GM21381 (cell line): Measurements from ENCODE around the gene RIC8B.
"Not testable (repeated sequence)": the region's sequence is repeated elsewhere in the genome, so short reads cannot be mapped to it uniquely, and the experiment has no call there.

ENCODE experiments used
- ATAC-seq: cut with Tn5 transposase; IDR thresholded peaks from one replicate; pipeline ENCODE4 v1.9.1; 2021; ENCODE audit warnings: mild to moderate bottlenecking, moderate library complexity; ENCODE audit not compliant: unreplicated experiment

RIC8B gene

GRCh38 chr12:106774005-106774807 lies at the start of gene RIC8B:
TSS of gene RIC8B (plus strand) at chr12:106774682. CDS start at chr12:106774746, 64 bp downstream.
- peak; percentile 84 for ATAC-seq

DNA sequence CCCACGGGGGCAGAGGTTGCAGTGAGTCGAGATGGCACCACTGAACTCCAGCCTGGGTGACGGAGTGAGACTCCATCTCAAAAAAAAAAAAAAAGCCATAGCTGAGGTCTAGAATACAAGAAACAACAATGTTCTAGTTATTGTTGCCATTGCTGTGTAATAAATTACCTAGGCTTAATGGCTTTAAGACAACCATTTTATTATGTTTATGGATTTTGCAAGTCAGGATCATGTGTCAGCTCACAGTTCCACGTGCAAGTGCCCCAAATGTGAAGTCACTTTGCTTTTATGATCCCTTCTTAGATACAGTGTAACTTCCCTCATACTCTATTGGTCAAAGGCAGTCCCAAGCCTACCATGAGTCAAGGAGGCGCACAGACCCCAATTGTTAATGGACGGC lies 49.5 kb upstream of the RIC8B start:
- ATAC-seq = no peak

GRCh38 chr12:106726603-106727202 lies 47.8 kb upstream of the RIC8B start:
- not testable (repeated sequence) for ATAC-seq

- ATAC-seq = no peak
Observed at GRCh38 chr12:106729611-106730010, 44.9 kb upstream of the RIC8B start.

GRCh38 chr12:106732890-106733289 lies 41.6 kb upstream of the RIC8B start:
- ATAC-seq = no peak

DNA sequence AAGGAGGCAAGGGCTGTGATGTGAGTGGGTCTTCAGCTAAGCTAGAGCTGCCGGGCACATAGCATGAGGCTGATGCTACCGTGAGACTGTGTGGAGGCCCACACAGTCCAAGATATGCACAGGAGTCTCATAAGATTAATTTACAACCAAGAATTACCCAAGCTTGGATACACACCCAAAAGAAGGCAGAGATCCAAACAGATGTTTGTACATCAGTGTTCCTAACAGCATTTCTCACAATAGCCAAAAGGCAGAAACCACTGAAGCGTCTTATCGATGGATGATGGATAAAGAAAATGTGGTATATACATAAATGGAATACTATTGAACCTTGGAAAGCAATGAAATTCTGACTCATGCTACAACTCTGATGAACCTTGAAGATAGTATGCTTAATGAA lies 40.8 kb upstream of the RIC8B start:
- no peak for ATAC-seq

GRCh38 chr12:106736051-106736957 lies 38.2 kb upstream of the RIC8B start:
- no peak for ATAC-seq

GRCh38 chr12:106739318-106739717 lies 35.2 kb upstream of the RIC8B start:
- ATAC-seq = no peak

DNA sequence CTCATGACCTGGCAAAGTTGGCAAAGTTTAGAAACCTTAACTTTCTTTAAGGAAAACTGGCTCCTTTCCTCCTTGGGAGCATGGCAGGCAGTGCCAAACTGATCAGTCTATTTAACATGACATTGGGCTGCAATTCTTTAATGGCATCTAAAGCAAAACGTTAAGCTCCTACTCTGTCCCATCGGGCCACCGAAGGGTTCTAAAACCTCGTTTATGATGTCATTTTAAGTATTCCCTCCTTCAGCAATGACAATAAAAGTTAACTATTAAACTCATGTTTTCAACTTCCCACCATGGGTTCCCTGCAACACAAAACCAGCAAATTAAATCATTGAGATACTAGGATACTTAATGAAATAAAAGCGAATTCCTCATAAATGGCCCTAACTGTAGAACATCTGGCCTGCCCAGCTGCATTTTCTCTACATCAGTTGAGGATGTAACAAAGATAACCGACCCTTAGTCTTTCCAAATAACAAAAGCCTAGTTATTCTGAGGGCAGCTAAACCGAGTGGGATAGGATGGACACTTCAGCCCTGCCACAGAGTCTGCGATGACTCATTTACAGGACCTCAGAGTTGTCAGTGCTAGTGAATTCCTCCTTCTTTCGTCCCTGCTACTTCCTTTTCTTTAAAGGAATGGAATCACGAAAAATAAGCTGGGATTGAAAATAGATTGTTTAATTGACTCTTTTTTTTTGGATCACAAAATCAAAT lies 34.5 kb upstream of the RIC8B start:
- ATAC-seq = no peak

- ATAC-seq = no peak
Observed at GRCh38 chr12:106740818-106741217, 33.7 kb upstream of the RIC8B start.

DNA sequence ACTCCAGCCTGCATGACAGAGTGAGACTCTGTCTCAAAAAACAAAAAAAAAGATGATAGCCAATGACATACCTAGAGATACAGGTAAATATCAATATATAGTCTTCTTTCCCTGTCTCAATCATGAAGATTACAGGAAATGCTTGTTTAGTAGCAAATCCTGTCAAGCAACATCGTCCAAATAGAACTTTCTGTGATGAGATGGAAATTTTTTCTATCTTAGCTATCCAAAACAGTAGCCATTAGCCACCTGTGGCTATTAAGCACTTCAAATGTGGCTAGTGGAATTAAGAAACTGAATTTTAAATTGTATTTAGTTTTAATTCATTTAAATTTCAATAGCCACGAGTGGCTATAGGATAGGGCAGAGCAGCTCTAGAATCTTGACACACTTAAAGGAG lies 33.2 kb upstream of the RIC8B start:
- ATAC-seq = no peak

GRCh38 chr12:106743270-106743988 lies 31.1 kb upstream of the RIC8B start:
- ATAC-seq = no peak

GRCh38 chr12:106744600-106744999 lies 29.9 kb upstream of the RIC8B start:
- ATAC-seq = no peak

- no peak for ATAC-seq
Observed at GRCh38 chr12:106745181-106745745, 29.2 kb upstream of the RIC8B start.

- ATAC-seq = no peak
Observed at GRCh38 chr12:106747973-106748436, 26.5 kb upstream of the RIC8B start.

DNA sequence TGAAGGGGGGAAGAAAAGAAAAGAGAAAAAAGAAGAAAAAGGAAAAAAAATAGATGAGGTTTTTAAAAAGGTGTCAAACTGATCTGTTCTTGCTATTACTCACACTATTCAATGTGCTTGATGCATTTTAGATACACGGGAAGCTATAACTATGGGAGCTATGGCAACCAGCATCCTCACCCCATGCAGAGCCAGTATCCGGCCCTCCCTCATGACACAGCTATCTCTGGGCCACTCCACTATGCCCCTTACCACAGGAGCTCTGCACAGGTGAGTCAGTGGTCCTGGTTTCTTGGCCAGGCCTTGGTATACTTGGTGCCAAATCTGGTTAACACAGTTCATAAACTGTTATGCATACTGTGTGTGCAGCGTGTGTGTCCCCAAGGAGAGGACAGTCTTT lies 24.0 kb upstream of the RIC8B start:
- no peak for ATAC-seq

GRCh38 chr12:106753526-106753925 lies 21.0 kb upstream of the RIC8B start:
- peak; percentile 99 for ATAC-seq

- ATAC-seq = no peak
Observed at GRCh38 chr12:106754331-106754730, 20.2 kb upstream of the RIC8B start.

GRCh38 chr12:106757623-106758348 lies 16.7 kb upstream of the RIC8B start:
- no peak for ATAC-seq
